ACHN (cell line): Measurements from ENCODE around the gene NRXN2.

ENCODE experiments used
- DNase-seq: peaks from one replicate; pipeline ENCODE4 v3.0.0-alpha.2; 2015
- in situ Hi-C: cut with HindIII; loops from 2 replicates; pipeline ENCODE4 v1.10.0; 2017; ENCODE audit warnings: low sequenced_read_pairs, low pct_ligation_motif_present, low pct_unique_long_range_greater_than_20kb

Gene NRXN2

DNA sequence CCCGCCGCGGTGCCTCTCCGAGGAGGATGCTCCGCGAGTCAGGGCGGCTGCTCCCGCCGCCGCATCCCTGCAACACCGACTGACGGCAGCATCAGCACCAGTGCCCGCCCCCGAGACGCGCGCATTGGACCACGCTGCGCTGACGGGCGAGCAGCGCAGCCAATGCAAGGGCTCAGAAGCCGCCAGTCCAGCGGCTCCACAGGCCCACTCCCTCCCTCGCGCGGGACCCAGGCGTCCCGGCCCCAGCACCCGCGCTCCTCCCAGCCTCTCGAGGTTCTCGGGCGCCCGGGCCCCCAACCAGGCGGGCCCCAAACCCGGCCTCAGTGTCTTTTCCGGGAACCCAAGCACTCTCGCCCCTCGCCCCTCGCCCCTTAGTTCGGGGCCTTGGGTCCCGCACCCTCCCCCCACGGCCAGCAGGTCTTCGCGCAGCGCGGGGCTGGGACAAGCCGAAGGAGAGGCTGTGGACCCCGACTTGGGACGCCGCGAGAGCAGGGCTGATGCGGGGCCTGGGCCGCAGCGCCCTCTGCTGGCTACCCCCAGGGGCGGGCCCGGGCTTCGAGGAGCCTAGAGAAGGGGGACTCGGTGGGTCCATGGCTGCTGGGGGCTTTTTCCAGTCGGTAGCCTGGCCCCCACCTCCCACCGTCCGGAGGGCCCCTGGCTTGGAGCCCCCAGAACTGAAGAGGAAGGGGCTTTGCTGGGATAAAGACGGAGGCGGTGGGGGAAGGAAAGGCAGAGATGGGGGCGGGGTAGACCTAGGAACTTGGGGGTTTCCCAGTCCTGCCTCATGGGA is at the start of gene NRXN2:
NRXN2 (minus strand) TSS at position 81 of the 790 bp plus-strand sequence. CDS start 9,498 bp downstream, outside the sequence.
- peak; percentile 78 for DNase-seq
- in situ Hi-C loops, result no loop called here

DNA sequence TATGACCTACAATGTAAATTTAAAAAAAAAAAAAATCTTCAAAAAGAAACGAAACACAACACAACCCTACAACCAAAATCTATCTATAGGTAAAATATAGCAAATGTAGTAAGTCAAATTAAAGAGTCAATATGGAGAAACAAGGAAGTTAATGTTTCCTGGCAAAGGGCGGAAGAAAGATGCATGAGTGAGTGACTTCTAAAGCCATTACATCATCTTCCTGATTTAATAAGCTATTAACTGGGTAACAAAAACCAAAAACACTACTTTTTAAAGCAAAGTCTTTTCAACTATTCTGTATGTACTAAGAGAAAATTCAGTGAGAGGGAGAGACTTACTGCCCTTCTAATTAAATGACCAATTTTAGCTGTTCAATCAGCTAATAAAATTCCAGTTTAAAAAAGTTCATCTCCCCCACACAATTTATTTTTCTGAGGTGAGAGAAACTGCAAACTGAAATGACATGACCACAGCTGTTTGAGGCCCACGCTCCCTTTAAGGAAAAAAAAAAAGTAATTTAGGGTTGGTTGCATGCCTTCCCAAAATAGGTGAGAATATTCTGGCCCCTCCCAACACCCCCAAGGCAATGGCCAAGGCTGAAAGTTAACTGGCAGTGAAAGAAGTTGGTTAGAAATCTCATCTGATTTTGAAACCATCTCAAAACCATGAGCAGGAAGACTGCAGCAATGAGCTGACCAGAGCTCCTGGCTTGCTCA is 49.5 kb upstream of the NRXN2 start:
- no peak for DNase-seq

DNA sequence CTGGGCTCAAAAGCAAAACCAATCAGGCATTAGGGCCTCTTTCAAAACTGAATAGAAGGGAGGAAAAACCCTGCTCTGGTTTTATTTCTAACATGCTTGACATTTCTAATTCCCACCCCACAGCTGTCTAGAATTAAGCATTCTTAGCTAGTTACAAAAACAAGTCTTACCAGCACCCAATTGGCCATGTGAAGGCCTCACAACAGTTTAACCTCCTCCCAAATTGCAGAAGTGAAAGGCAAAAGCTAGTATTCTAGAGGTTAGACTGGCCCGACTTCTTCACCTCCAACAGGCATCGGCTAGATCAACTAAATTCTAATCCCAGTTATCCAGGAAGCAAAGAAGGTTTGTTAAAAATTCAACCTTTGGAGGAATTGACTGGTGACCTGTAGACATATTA is 48.9 kb upstream of the NRXN2 start:
- in situ Hi-C loops, result no loop called here

More for the DNA sequence above, 49.5 kb upstream of the NRXN2 start:
- in situ Hi-C loops, result no loop called here

DNA sequence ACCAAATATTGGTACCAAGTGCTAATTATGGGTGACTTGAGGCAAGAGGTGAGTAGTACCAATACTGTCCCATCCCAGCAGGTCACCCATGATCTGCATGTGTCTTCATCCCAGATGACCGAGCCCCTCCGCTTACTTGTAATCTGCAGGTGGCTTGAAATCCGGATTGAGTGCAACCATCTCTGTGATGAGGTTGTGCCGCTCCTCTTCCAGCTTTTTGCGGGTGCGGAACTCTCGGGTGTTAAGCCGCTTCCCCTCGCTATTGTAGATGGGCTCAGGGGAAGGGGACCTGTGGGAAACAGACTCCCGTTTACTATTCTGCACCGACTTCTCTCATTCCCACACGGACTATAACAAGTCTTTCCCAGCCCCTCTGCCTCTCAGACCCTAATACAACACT is 47.1 kb upstream of the NRXN2 start:
- in situ Hi-C loops, result no loop called here
- no peak for DNase-seq

More for the DNA sequence above, 48.9 kb upstream of the NRXN2 start:
- DNase-seq, result no peak

DNA sequence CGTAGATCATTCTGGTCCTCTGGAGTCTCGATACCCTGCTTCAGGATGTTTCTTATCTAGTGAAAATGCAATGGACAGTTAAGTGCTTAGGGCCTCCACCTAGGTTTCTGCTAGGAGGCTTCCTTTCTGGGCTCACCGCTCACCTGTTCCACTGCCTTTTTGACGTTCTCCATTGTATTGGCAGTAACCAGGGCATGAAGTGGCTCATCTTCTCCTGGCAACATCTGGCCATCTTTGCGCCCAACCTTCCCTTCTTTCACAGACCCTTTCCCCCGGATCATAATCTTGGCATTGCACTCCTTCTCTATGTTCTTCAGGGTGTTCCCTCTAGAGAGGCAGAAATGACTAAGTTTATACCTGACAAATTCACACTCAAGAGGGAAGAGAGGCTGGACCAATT is 46.3 kb upstream of the NRXN2 start:
- no peak for DNase-seq
- in situ Hi-C loops, result no loop called here

DNA sequence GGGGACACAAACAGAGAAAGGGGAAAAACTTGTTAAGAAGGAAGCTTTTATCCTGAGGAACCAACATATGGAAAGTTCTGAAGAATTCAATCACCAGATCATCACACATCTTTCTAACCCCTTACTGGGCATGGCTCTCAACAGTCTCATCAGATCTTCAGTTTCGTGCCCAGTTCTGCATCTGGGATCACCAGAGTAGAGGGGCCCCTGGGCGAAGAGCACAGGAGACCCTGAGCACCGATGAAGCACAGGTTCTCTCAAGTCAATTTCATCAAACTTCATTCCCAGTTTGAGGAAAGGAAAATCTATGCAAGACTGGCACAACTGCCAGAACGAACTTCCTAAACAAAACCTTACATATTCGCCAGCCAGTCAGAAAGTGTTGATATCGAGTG is 45.3 kb upstream of the NRXN2 start:
- DNase-seq, result no peak
- in situ Hi-C loops, result no loop called here

GRCh38 chr11:64767344-64768299 is 44.6 kb upstream of the NRXN2 start:
- in situ Hi-C loops, result no loop called here
- DNase-seq, result peak; percentile 49

DNA sequence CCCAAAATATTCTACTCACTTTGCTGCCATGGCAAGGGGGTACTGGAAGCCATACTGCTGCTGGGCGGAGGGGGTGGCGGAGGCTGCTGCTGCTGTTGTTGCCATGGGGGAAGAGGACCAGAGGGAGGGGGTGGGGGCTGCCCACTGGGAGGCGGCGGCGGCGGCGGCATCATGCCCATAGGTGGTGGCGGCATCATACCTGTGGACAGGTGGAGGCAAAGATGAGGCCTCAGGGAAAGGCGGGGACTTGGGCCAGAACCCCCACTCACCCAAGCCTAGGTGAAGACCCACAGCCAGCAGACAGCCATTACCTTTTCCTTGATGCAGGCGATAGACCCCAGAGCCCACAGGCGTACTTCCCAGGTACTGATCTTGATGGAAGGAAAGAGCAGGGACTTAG is 43.9 kb upstream of the NRXN2 start:
- no peak for DNase-seq
- in situ Hi-C loops, result no loop called here

- in situ Hi-C loops, result no loop called here
- DNase-seq, result no peak
Observed at GRCh38 chr11:64765851-64766665, 43.1 kb upstream of the NRXN2 start.

- in situ Hi-C loops, result no loop called here
Observed at GRCh38 chr11:64765291-64765850, 42.4 kb upstream of the NRXN2 start.

DNA sequence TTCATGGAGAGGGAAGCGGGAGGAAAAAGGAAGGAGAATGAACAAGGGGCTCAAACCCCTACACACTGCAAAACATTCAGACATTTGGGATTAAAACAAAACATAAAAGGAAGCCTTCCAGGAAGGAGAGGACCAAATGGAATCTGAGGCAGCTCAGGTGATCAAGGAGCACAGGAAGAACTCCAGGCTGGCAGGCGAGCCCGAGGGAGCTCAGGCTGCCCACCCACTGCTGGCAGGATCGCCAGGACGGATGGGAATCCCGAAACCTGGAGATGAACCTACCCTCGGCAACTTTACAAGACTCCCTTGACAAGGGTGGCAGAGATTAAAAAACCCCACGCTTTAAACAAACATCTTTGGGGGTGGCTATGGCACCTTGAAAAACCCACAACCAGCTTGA is 41.8 kb upstream of the NRXN2 start:
- DNase-seq, result no peak
- in situ Hi-C loops, result no loop called here

More at GRCh38 chr11:64765291-64765850, 42.4 kb upstream of the NRXN2 start:
- DNase-seq, result no peak

- in situ Hi-C loops, result no loop called here
Observed at GRCh38 chr11:64764040-64764611, 41.1 kb upstream of the NRXN2 start.

GRCh38 chr11:64763526-64764039 is 40.6 kb upstream of the NRXN2 start:
- no peak for DNase-seq
- in situ Hi-C loops, result no loop called here

More at GRCh38 chr11:64764040-64764611, 41.1 kb upstream of the NRXN2 start:
- no peak for DNase-seq

DNA sequence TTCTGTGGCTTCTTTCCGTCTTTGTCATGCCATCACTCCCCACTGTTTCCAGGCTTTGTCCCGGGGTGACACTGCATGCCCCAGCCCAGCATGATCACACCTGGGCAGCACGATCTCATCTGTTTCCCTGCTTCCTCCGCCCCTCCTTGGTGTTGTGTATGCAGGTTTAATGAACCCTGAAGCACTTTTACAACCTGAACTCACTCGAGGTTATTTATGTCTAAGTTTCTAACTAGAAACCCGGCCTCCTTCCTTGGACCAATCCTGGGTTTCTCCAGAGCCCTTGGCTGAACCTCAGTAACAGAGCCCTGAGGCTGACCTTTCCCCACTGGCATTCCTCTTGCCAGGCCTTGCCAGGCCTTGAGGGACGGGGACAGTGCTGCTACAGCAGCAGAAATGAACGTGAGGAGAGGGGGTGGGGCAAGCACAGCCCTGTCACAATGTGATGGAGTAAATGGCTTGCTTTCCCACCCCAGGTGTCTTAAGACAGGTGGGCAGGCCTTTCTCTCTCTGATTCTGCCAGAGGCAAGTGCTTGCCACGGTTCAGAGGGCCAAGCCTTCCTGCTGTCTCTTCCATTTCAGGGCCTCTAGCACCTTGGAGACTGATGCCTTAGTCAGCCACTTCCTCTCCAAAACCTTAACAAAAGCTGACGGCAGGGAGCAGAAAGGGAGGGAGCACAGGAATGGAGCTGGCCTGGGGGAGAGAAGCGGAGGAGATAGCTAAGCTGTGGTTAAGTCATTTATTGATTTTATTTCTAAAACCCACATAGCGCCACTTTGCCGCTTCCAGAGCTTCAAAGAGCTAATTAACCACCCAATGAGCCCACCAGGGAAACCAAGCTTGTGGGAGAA is 39.9 kb upstream of the NRXN2 start:
- in situ Hi-C loops, result no loop called here
- DNase-seq, result peak; percentile 35

GRCh38 chr11:64762277-64762673 is 39.3 kb upstream of the NRXN2 start:
- no peak for DNase-seq

DNA sequence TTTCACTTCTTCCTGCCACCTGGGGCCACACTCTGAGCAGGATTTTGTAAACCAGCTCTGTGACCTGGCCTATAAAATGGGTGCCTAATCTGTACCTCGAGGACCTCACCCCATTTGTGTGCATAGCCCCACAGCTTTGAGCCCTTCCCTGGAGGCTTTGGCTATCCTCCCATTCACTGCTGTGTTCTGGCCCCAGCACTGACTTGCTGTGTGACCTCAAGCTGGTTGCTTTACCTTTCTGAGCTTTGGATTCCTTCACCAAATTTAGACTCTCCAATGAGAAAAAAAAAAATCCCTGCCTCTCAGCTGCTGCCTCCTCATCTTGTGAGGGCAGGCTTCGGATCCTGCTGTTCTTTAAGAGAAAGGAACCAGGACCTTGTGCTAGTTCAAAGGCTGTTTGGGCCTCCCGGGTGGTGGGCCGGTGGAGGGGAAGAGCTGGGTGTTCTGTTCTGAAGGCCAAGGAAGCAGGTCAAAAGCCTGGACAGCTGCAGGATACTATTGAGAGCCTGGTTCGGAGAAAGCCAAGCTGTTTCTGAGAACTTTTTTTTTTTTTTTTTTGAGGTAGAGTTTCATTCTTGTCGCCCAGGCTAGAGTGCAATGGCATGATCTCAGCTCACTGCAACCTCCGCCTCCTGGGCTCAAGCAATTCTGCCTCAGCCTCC is 37.9 kb upstream of the NRXN2 start:
- no peak for DNase-seq
- in situ Hi-C loops, result no loop called here

More at GRCh38 chr11:64762277-64762673, 39.3 kb upstream of the NRXN2 start:
- in situ Hi-C loops, result no loop called here
